HepG2 (cell line): ENCODE results near the gene KCNQ1OT1. TPM values are rescaled to one million over a fixed set of nuclear protein-coding genes. Genes with fewer than 3 reads are reported as not detected.

Experiments
- ADNP ChIP-seq: sonication (generic); formaldehyde crosslinking; IDR thresholded peaks from 2 replicates; pipeline ENCODE4 v1.4.0; 2020; ENCODE audit warnings: missing genetic modification reagents
- ARID2 ChIP-seq: sonication (generic); formaldehyde crosslinking; IDR thresholded peaks from 2 replicates; pipeline ENCODE4 v1.8.1; 2022; ENCODE audit warnings: mild to moderate bottlenecking, missing genetic modification reagents, borderline replicate concordance
- HDAC2 ChIP-seq: sonication (generic); formaldehyde crosslinking; IDR thresholded peaks from 2 replicates; pipeline ENCODE4 v1.4.0; 2020; ENCODE audit warnings: missing genetic modification reagents
- KDM5B ChIP-seq: sonication (generic); formaldehyde crosslinking; IDR thresholded peaks from 2 replicates; pipeline ENCODE4 v1.4.0; 2020; ENCODE audit warnings: missing genetic modification reagents, mild to moderate bottlenecking, borderline replicate concordance
- KMT2A ChIP-seq: sonication (generic); formaldehyde crosslinking; IDR thresholded peaks from 2 replicates; pipeline ENCODE4 v1.4.0; 2020; ENCODE audit warnings: missing genetic modification reagents
- LCORL ChIP-seq, 2 experiments: fragments of 450-650 bp in 1 of 2; sonication (generic) in 1 of 2; formaldehyde crosslinking in 1 of 2; IDR thresholded peaks; 2 replicates each; pipeline versions ENCODE4 v1.5.0 to v1.6.1; 2017 to 2020; ENCODE audit warnings: antibody characterized with exemption in 1 of 2, missing genetic modification reagents in 1 of 2
- MEIS2 ChIP-seq: sonication (generic); formaldehyde crosslinking; IDR thresholded peaks from 2 replicates; pipeline ENCODE4 v1.9.0; 2021; ENCODE audit warnings: mild to moderate bottlenecking, missing genetic modification reagents
- RXRA ChIP-seq: sonication (generic); formaldehyde crosslinking; IDR thresholded peaks from 2 replicates; pipeline ENCODE4 v1.5.1; 2020; ENCODE audit warnings: missing genetic modification reagents
- SAFB2 ChIP-seq: sonication (generic); formaldehyde crosslinking; IDR thresholded peaks from 2 replicates; pipeline ENCODE4 v1.5.1; 2020; ENCODE audit warnings: missing genetic modification reagents, low read depth, mild to moderate bottlenecking, borderline replicate concordance
- SMAD3 ChIP-seq: sonication (generic); formaldehyde crosslinking; IDR thresholded peaks from 2 replicates; pipeline ENCODE4 v1.4.0; 2020; ENCODE audit warnings: missing genetic modification reagents
- ZBTB21 ChIP-seq: sonication (generic); formaldehyde crosslinking; IDR thresholded peaks from 2 replicates; pipeline ENCODE4 v1.4.0; 2020; ENCODE audit warnings: missing genetic modification reagents
- ZFP36 ChIP-seq: fragments of 150-350 bp; IDR thresholded peaks from 2 replicates; pipeline ENCODE4 v1.6.1; 2018; ENCODE audit warnings: borderline replicate concordance, low read length, low read depth; ENCODE audit not compliant: partially characterized antibody
- ZNF121 ChIP-seq: sonication (generic); formaldehyde crosslinking; IDR thresholded peaks from 2 replicates; pipeline ENCODE4 v1.5.0; 2020; ENCODE audit warnings: mild to moderate bottlenecking, missing genetic modification reagents
- ZNF251 ChIP-seq: sonication (generic); formaldehyde crosslinking; IDR thresholded peaks from 2 replicates; pipeline ENCODE4 v1.9.0; 2021; ENCODE audit warnings: mild to moderate bottlenecking, missing genetic modification reagents
- ZNF34 ChIP-seq: sonication (generic); formaldehyde crosslinking; IDR thresholded peaks from 2 replicates; pipeline ENCODE4 v1.4.0; 2020; ENCODE audit warnings: mild to moderate bottlenecking, missing genetic modification reagents, borderline replicate concordance
- ZNF562 ChIP-seq: sonication (generic); formaldehyde crosslinking; IDR thresholded peaks from 2 replicates; pipeline ENCODE4 v1.8.0; 2022; ENCODE audit warnings: missing genetic modification reagents, borderline replicate concordance
- ZNF569 ChIP-seq: sonication (generic); formaldehyde crosslinking; IDR thresholded peaks from 2 replicates; pipeline ENCODE4 v1.5.0; 2020; ENCODE audit warnings: mild to moderate bottlenecking, missing genetic modification reagents, moderate library complexity, borderline replicate concordance
- ZNF841 ChIP-seq: sonication (generic); formaldehyde crosslinking; IDR thresholded peaks from 2 replicates; pipeline ENCODE4 v1.8.1; 2023; ENCODE audit warnings: missing genetic modification reagents, borderline replicate concordance
- ZNF878 ChIP-seq: sonication (generic); formaldehyde crosslinking; IDR thresholded peaks from 2 replicates; pipeline ENCODE4 v1.8.1; 2023; ENCODE audit warnings: mild to moderate bottlenecking, missing genetic modification reagents, moderate library complexity
- ZSCAN25 ChIP-seq: sonication (generic); formaldehyde crosslinking; IDR thresholded peaks from 2 replicates; pipeline ENCODE4 v1.8.0; 2022; ENCODE audit warnings: mild to moderate bottlenecking, missing genetic modification reagents
- polyA plus RNA-seq, 8 experiments: library from polyadenylated mRNA; depleted of rRNA in 3 of 8; stranded (reverse) in 7 of 8; unstranded in 1 of 8; fragments of >200 nt; fragmentation: Illumina TruSeq in 4 of 8; extraction: Trizol in 4 of 8; gene quantifications; 2 replicates each; pipeline versions ENCODE4 v1.2.1 to v1.2.3, GENCODE V29; 2011 to 2016; ENCODE audit warnings: low read depth in 4 of 8, missing spikeins in 1 of 8, mixed read lengths in 1 of 8; ENCODE audit not compliant: insufficient read depth in 1 of 8
- total RNA-seq, 5 experiments: library from RNA; depleted of rRNA; stranded (reverse); fragments of >200 nt; fragmentation: Illumina TruSeq; extraction: Trizol; gene quantifications; 2 replicates each; pipeline ENCODE4 v1.2.3, GENCODE V29; 2016; ENCODE audit warnings: low read depth in 1 of 5
- TF ChIP-seq, protein P1 (sequence below): IDR thresholded peaks from 2 replicates; pipeline ENCODE4 v1.6.1; 2016; ENCODE audit warnings: low read depth, missing genetic modification reagents, missing compliant biosample characterization
- TF ChIP-seq, protein P2 (sequence below): sonication (generic); formaldehyde crosslinking; IDR thresholded peaks from 2 replicates; pipeline ENCODE4 v1.4.0; 2020; ENCODE audit warnings: missing genetic modification reagents

Gene KCNQ1OT1
- total and polyA plus RNA-seq, 2 of the 13 experiments (the other 11 are each of a cell fraction or from before 2014, with no cell fraction given): 1.3 to 18.9 TPM

- no peak for TF ChIP-seq ZBTB21
- TF ChIP-seq KDM5B: 0 out of 2 replicates have a peak, but pooled peaks have one; percentile 5
- TF ChIP-seq ZNF841 (CRISPR knock-in tag): no peak
- TF ChIP-seq ZNF34 (CRISPR knock-in tag): no peak
- 0 out of 2 replicates have a peak, but pooled peaks have one; percentile 44 for TF ChIP-seq ADNP
- TF ChIP-seq ZNF569 (CRISPR knock-in tag): no peak
- TF ChIP-seq, protein P1, sequence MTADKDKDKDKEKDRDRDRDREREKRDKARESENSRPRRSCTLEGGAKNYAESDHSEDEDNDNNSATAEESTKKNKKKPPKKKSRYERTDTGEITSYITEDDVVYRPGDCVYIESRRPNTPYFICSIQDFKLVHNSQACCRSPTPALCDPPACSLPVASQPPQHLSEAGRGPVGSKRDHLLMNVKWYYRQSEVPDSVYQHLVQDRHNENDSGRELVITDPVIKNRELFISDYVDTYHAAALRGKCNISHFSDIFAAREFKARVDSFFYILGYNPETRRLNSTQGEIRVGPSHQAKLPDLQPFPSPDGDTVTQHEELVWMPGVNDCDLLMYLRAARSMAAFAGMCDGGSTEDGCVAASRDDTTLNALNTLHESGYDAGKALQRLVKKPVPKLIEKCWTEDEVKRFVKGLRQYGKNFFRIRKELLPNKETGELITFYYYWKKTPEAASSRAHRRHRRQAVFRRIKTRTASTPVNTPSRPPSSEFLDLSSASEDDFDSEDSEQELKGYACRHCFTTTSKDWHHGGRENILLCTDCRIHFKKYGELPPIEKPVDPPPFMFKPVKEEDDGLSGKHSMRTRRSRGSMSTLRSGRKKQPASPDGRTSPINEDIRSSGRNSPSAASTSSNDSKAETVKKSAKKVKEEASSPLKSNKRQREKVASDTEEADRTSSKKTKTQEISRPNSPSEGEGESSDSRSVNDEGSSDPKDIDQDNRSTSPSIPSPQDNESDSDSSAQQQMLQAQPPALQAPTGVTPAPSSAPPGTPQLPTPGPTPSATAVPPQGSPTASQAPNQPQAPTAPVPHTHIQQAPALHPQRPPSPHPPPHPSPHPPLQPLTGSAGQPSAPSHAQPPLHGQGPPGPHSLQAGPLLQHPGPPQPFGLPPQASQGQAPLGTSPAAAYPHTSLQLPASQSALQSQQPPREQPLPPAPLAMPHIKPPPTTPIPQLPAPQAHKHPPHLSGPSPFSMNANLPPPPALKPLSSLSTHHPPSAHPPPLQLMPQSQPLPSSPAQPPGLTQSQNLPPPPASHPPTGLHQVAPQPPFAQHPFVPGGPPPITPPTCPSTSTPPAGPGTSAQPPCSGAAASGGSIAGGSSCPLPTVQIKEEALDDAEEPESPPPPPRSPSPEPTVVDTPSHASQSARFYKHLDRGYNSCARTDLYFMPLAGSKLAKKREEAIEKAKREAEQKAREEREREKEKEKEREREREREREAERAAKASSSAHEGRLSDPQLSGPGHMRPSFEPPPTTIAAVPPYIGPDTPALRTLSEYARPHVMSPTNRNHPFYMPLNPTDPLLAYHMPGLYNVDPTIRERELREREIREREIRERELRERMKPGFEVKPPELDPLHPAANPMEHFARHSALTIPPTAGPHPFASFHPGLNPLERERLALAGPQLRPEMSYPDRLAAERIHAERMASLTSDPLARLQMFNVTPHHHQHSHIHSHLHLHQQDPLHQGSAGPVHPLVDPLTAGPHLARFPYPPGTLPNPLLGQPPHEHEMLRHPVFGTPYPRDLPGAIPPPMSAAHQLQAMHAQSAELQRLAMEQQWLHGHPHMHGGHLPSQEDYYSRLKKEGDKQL (CRISPR knock-in tag): no peak
- TF ChIP-seq ZNF251 (CRISPR knock-in tag): no peak
- TF ChIP-seq ZNF878: no peak
- peak; percentile 43 for TF ChIP-seq HDAC2 (CRISPR knock-in tag)
- TF ChIP-seq ZNF562 (CRISPR knock-in tag): no peak
- TF ChIP-seq MEIS2 (CRISPR knock-in tag): no peak; the same call in 1 of the 2 replicates
- no peak for TF ChIP-seq ARID2 (CRISPR knock-in tag)
- TF ChIP-seq KMT2A (CRISPR knock-in tag): no peak
- no peak for TF ChIP-seq ZFP36
- peak; percentile 66 for TF ChIP-seq ZNF121 (CRISPR knock-in tag)
- no peak for TF ChIP-seq SMAD3 (CRISPR knock-in tag)
- TF ChIP-seq, protein P2, sequence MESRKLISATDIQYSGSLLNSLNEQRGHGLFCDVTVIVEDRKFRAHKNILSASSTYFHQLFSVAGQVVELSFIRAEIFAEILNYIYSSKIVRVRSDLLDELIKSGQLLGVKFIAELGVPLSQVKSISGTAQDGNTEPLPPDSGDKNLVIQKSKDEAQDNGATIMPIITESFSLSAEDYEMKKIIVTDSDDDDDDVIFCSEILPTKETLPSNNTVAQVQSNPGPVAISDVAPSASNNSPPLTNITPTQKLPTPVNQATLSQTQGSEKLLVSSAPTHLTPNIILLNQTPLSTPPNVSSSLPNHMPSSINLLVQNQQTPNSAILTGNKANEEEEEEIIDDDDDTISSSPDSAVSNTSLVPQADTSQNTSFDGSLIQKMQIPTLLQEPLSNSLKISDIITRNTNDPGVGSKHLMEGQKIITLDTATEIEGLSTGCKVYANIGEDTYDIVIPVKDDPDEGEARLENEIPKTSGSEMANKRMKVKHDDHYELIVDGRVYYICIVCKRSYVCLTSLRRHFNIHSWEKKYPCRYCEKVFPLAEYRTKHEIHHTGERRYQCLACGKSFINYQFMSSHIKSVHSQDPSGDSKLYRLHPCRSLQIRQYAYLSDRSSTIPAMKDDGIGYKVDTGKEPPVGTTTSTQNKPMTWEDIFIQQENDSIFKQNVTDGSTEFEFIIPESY (CRISPR knock-in tag): no peak
- no peak for TF ChIP-seq SAFB2 (CRISPR knock-in tag)
- TF ChIP-seq ZSCAN25 (CRISPR knock-in tag): no peak
- no peak for TF ChIP-seq LCORL (IDR thresholded peaks at IDR 0.05)
- TF ChIP-seq LCORL (CRISPR knock-in tag; IDR thresholded peaks at IDR 0.05): peak; percentile 51; the same call in 1 of the 2 replicates
- 0 out of 2 replicates have a peak, but pooled peaks have one; percentile 37 for TF ChIP-seq RXRA (CRISPR knock-in tag)
Observed at GRCh38 chr11:2567026-2567671, 132.6 kb downstream of the KCNQ1OT1 start (continued).
